HEK293 (cell line): ENCODE measurements around the gene TMEM222.

Experiments
- CTCF ChIA-PET: fragments of 350-600 bp; formaldehyde crosslinking; extraction: SDS; loops from one replicate; lab custom pipeline; 2021; ENCODE audit warnings: antibody characterized with exemption; lab: Yijun Ruan, JAX
- POLR2A ChIA-PET: fragments of 300-600 bp; formaldehyde crosslinking; extraction: SDS; loops from one replicate; lab custom pipeline; 2020; ENCODE audit warnings: antibody characterized with exemption, inconsistent platforms; lab: Yijun Ruan, JAX
- H3K27ac ChIP-seq: fragments of 200-500 bp; sonication (Bioruptor generic); 2 replicates; pipeline ENCODE4 v1.5.1; 2014; ENCODE audit warnings: low read depth, low read length, control low read depth, inconsistent platforms; ENCODE audit errors: extremely low read depth
- H3K36me3 ChIP-seq, 2 experiments: fragments of 200-500 bp in 1 of 2; sonication (Bioruptor generic) in 1 of 2; 1 replicate in 1 of 2; 2 replicates in 1 of 2; pipeline ENCODE4 v1.5.1; 2014 to 2017; ENCODE audit warnings: inconsistent platforms in 2 of 2, low read length in 2 of 2; ENCODE audit not compliant: control insufficient read depth in 2 of 2, insufficient read depth in 1 of 2
- H3K4me1 ChIP-seq: fragments of 200-500 bp; sonication (Bioruptor generic); 2 replicates; pipeline ENCODE4 v1.5.1; 2014; ENCODE audit warnings: mild to moderate bottlenecking, low read length, inconsistent platforms; ENCODE audit not compliant: control insufficient read depth, insufficient read depth
- H3K4me3 ChIP-seq: 2 replicates; pipeline ENCODE4 v1.5.1; 2011; ENCODE audit warnings: low read depth, mild to moderate bottlenecking, control low read depth, low read length, moderate library complexity
- H3K9me3 ChIP-seq: fragments of 200-500 bp; sonication (Bioruptor generic); 2 replicates; pipeline ENCODE4 v1.5.1; 2014; ENCODE audit warnings: low read depth, low read length, inconsistent platforms; ENCODE audit not compliant: control insufficient read depth, insufficient read depth
- GLIS2 ChIP-seq: fragments of 450-650 bp; formaldehyde crosslinking; IDR thresholded peaks from 2 replicates; pipeline ENCODE4 v1.5.1; 2016; ENCODE audit warnings: missing biosample characterization, missing genetic modification characterization
- HOXA7 ChIP-seq: sonication (generic); formaldehyde crosslinking; IDR thresholded peaks from 2 replicates; pipeline ENCODE4 v1.8.1; 2022; ENCODE audit warnings: missing genetic modification reagents, borderline replicate concordance
- SCRT2 ChIP-seq: fragments of 450-650 bp; formaldehyde crosslinking; IDR thresholded peaks from 2 replicates; pipeline ENCODE4 v1.5.1; 2016; ENCODE audit warnings: missing biosample characterization, missing genetic modification characterization
- ZBTB1 ChIP-seq: fragments of 450-650 bp; formaldehyde crosslinking; IDR thresholded peaks from 2 replicates; pipeline ENCODE4 v1.5.1; 2016; ENCODE audit warnings: missing biosample characterization, missing genetic modification characterization
- ZFP69B ChIP-seq: fragments of 450-650 bp; formaldehyde crosslinking; IDR thresholded peaks from 2 replicates; pipeline ENCODE4 v1.5.1; 2016; ENCODE audit warnings: missing biosample characterization, missing genetic modification characterization
- ZNF266 ChIP-seq: fragments of 450-650 bp; formaldehyde crosslinking; IDR thresholded peaks from 2 replicates; pipeline ENCODE4 v1.5.1; 2016; ENCODE audit warnings: missing biosample characterization, missing genetic modification characterization, low read depth
- ZNF341 ChIP-seq: fragments of 450-650 bp; formaldehyde crosslinking; IDR thresholded peaks from 2 replicates; pipeline ENCODE4; 2016; ENCODE audit warnings: low read depth, missing biosample characterization, missing genetic modification characterization
- ZNF404 ChIP-seq: fragments of 450-650 bp; formaldehyde crosslinking; IDR thresholded peaks from 2 replicates; pipeline ENCODE4 v1.5.1; 2017; ENCODE audit warnings: missing biosample characterization, missing genetic modification characterization
- ZNF416 ChIP-seq: fragments of 450-650 bp; formaldehyde crosslinking; IDR thresholded peaks from 2 replicates; pipeline ENCODE4 v1.5.1; 2016; ENCODE audit warnings: missing biosample characterization, missing genetic modification characterization
- TF ChIP-seq, protein P1 (sequence below): fragments of 450-650 bp; formaldehyde crosslinking; conservative IDR thresholded peaks from 2 replicates; pipeline ENCODE4 v1.5.1; 2016; ENCODE audit warnings: low read depth, missing biosample characterization, missing genetic modification characterization
- TF ChIP-seq, protein P2 (sequence below): fragments of 450-650 bp; formaldehyde crosslinking; IDR thresholded peaks from 2 replicates; pipeline ENCODE4 v1.5.1; 2016; ENCODE audit warnings: missing biosample characterization, missing genetic modification characterization
- TF ChIP-seq, protein P3 (sequence below): fragments of 450-650 bp; formaldehyde crosslinking; IDR thresholded peaks from 2 replicates; pipeline ENCODE4 v1.5.1; 2017; ENCODE audit warnings: missing biosample characterization, missing genetic modification characterization
- TF ChIP-seq, protein P4 (sequence below): fragments of 450-650 bp; formaldehyde crosslinking; IDR thresholded peaks from 2 replicates; pipeline ENCODE4 v1.5.1; 2016; ENCODE audit warnings: missing biosample characterization, missing genetic modification characterization
- TF ChIP-seq, protein P5 (sequence below): fragments of 450-650 bp; formaldehyde crosslinking; optimal IDR thresholded peaks from 2 replicates; pipeline ENCODE3; 2016; ENCODE audit warnings: missing biosample characterization, mild to moderate bottlenecking, missing genetic modification characterization

TMEM222 gene

DNA sequence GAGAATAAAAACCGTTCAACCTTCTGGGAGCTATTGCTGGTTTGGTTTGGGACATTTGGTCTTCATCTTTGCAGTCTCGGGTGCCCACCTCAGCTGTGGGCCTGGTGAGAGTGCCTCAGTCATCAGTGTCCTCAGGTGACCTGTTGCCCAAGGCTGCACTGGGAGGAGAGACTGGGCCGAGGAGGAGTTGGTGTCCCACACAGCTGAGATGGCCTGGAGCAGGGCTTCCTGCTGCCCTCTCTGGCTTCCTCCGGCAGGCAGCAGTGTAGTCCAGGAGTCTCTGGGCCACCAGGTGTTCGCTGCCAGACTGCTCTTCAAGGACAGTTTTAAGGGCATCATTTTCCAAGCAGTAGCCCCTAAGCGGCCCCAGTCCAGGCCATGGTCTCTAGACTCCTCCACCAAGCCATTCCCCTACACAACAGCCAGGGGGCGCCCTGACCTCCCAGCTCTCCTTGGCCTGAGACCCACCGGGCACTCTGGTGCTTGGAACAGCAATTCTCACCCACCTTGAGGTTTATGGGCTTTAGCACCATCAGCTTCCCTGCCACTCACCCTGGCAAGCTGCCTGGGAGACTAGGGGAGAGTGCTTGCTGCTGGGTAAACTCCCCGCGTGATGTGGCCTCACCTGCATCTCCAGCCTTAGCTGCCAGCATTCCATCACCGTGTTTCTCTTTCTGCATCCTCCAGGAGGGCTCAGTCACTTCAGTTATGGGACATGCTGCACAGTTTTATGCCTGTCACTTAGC lies 10.7 kb downstream of the TMEM222 start (continued):
- TF ChIP-seq, protein P1, sequence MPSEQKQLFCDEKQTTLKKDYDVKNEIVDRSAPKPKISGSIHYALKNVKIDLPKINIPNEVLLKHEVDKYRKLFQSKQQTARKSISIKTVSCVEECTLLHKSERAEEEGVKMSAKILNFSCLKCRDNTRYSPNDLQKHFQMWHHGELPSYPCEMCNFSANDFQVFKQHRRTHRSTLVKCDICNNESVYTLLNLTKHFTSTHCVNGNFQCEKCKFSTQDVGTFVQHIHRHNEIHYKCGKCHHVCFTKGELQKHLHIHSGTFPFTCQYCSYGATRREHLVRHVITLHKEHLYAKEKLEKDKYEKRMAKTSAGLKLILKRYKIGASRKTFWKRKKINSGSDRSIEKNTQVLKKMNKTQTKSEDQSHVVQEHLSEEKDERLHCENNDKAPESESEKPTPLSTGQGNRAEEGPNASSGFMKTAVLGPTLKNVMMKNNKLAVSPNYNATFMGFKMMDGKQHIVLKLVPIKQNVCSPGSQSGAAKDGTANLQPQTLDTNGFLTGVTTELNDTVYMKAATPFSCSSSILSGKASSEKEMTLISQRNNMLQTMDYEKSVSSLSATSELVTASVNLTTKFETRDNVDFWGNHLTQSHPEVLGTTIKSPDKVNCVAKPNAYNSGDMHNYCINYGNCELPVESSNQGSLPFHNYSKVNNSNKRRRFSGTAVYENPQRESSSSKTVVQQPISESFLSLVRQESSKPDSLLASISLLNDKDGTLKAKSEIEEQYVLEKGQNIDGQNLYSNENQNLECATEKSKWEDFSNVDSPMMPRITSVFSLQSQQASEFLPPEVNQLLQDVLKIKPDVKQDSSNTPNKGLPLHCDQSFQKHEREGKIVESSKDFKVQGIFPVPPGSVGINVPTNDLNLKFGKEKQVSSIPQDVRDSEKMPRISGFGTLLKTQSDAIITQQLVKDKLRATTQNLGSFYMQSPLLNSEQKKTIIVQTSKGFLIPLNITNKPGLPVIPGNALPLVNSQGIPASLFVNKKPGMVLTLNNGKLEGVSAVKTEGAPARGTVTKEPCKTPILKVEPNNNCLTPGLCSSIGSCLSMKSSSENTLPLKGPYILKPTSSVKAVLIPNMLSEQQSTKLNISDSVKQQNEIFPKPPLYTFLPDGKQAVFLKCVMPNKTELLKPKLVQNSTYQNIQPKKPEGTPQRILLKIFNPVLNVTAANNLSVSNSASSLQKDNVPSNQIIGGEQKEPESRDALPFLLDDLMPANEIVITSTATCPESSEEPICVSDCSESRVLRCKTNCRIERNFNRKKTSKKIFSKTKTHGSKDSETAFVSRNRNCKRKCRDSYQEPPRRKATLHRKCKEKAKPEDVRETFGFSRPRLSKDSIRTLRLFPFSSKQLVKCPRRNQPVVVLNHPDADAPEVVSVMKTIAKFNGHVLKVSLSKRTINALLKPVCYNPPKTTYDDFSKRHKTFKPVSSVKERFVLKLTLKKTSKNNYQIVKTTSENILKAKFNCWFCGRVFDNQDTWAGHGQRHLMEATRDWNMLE (tag by site-specific recombination): no peak
- peak; percentile 66 for TF ChIP-seq ZNF341
- peak; percentile 91 for TF ChIP-seq SCRT2 (tag by site-specific recombination)
- TF ChIP-seq, protein P2, sequence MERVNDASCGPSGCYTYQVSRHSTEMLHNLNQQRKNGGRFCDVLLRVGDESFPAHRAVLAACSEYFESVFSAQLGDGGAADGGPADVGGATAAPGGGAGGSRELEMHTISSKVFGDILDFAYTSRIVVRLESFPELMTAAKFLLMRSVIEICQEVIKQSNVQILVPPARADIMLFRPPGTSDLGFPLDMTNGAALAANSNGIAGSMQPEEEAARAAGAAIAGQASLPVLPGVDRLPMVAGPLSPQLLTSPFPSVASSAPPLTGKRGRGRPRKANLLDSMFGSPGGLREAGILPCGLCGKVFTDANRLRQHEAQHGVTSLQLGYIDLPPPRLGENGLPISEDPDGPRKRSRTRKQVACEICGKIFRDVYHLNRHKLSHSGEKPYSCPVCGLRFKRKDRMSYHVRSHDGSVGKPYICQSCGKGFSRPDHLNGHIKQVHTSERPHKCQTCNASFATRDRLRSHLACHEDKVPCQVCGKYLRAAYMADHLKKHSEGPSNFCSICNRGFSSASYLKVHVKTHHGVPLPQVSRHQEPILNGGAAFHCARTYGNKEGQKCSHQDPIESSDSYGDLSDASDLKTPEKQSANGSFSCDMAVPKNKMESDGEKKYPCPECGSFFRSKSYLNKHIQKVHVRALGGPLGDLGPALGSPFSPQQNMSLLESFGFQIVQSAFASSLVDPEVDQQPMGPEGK (tag by site-specific recombination): peak; percentile 21; the same call in 1 of the 2 replicates
- TF ChIP-seq, protein P3, sequence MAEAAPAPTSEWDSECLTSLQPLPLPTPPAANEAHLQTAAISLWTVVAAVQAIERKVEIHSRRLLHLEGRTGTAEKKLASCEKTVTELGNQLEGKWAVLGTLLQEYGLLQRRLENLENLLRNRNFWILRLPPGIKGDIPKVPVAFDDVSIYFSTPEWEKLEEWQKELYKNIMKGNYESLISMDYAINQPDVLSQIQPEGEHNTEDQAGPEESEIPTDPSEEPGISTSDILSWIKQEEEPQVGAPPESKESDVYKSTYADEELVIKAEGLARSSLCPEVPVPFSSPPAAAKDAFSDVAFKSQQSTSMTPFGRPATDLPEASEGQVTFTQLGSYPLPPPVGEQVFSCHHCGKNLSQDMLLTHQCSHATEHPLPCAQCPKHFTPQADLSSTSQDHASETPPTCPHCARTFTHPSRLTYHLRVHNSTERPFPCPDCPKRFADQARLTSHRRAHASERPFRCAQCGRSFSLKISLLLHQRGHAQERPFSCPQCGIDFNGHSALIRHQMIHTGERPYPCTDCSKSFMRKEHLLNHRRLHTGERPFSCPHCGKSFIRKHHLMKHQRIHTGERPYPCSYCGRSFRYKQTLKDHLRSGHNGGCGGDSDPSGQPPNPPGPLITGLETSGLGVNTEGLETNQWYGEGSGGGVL (tag by site-specific recombination): no peak

DNA sequence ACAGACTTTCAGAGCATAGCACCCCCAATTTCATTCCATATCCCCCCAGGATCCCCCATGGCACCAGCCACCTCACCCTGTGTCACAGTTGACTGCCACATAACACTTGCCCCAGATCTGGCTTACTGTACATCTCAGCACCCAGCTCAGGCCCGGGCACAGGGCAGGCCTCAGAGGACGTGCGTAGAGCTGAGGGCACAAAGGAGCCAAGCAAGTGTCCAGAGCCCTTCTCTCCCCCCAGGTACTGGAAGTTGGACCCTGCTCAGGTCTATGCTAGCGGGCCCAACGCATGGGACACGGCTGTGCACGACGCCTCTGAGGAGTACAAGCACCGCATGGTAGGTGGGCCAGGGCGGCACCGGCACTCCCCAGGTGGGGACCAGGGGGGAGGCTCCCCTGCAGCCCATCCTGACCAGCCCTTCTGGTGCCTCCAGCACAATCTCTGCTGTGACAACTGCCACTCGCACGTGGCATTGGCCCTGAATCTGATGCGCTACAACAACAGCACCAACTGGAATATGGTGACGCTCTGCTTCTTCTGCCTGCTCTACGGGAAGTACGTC lies 11.8 kb downstream of the TMEM222 start:
- POLR2A ChIA-PET: interaction anchor here (1.5 kb wide), 1 partner anchor 15 kb away, joined by 3 read pairs; no protein-coding TSS in a partner anchor
- H3K36me3 ChIP-seq: peaks cover 6 to 78% of the 10 kb centered on the region in 2 experiments; a peak in 1 of 3 replicates
- no peaks in the 10 kb centered on the region for H3K9me3 ChIP-seq
- CTCF ChIA-PET: interaction anchor here (0.9 to 4.0 kb wide), 15 partner anchors 8 to 61 kb away, joined by 3 to 39 read pairs (median 14); partner anchors contain the start of genes MAP3K6, SYTL1 and TMEM222
- H3K4me3 ChIP-seq: no peak overlapping the region
- no peaks in the 10 kb centered on the region for H3K4me1 ChIP-seq
- H3K27ac ChIP-seq: no peak overlapping the region
- TF ChIP-seq HOXA7 (CRISPR knock-in tag) (no peak), ZBTB1 (tag by site-specific recombination) (no peak), ZNF416 (tag by site-specific recombination) (no peak), ZFP69B (tag by site-specific recombination) (no peak), ZNF404 (tag by site-specific recombination) (no peak), ZNF266 (tag by site-specific recombination) (no peak), GLIS2 (tag by site-specific recombination) (peak; percentile 51; the same call in 1 of the 2 replicates)
- TF ChIP-seq, protein P4, sequence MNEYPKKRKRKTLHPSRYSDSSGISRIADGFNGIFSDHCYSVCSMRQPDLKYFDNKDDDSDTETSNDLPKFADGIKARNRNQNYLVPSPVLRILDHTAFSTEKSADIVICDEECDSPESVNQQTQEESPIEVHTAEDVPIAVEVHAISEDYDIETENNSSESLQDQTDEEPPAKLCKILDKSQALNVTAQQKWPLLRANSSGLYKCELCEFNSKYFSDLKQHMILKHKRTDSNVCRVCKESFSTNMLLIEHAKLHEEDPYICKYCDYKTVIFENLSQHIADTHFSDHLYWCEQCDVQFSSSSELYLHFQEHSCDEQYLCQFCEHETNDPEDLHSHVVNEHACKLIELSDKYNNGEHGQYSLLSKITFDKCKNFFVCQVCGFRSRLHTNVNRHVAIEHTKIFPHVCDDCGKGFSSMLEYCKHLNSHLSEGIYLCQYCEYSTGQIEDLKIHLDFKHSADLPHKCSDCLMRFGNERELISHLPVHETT (tag by site-specific recombination): no peak
- TF ChIP-seq, protein P5, sequence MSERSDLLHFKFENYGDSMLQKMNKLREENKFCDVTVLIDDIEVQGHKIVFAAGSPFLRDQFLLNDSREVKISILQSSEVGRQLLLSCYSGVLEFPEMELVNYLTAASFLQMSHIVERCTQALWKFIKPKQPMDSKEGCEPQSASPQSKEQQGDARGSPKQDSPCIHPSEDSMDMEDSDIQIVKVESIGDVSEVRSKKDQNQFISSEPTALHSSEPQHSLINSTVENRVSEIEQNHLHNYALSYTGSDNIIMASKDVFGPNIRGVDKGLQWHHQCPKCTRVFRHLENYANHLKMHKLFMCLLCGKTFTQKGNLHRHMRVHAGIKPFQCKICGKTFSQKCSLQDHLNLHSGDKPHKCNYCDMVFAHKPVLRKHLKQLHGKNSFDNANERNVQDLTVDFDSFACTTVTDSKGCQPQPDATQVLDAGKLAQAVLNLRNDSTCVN (tag by site-specific recombination): no peak
- TF ChIP-seq, all 188 proteins: peak for 1
